IMR-90 (cell line): ENCODE measurements around the gene SLC1A7. TPM values are rescaled to one million over a fixed set of nuclear protein-coding genes. Genes with fewer than 3 reads are reported as not detected.

Experiments
- ATAC-seq: fragments of 200-7000 bp; cut with Tn5 transposase; 2 replicates; pipeline ENCODE4 v1.9.1; 2020; ENCODE audit warnings: low read depth, mild to moderate bottlenecking, moderate library complexity
- BruUV-seq: library from RNA; stranded (reverse); fragments of 400-500 nt; replicated peaks from 2 replicates; lab custom pipeline; 2021; lab: Mats Ljungman, UMichigan
- CTCF ChIA-PET: fragments of 300-600 bp; formaldehyde crosslinking; extraction: SDS; loops from one replicate; lab custom pipeline; 2021; ENCODE audit warnings: antibody characterized with exemption; lab: Yijun Ruan, JAX
- POLR2A ChIA-PET: fragments of 300-600 bp; sonication (Branson Sonifier 250); formaldehyde crosslinking; loops from one replicate; lab custom pipeline; 2022; ENCODE audit warnings: antibody characterized with exemption; ENCODE audit not compliant: unreplicated experiment; lab: Charles Lee
- DNase-seq: peaks from one replicate; pipeline ENCODE4 v3.0.0; 2013
- H2AFZ ChIP-seq: replicated peaks from 2 replicates; pipeline ENCODE3; 2013; ENCODE audit warnings: low read length, mild to moderate bottlenecking; ENCODE audit not compliant: poor library complexity
- H2AK5ac ChIP-seq: 2 replicates; pipeline ENCODE4 v1.6.1; 2013; ENCODE audit warnings: low read depth, low read length, inconsistent platforms
- H2AK9ac ChIP-seq: replicated peaks from 2 replicates; pipeline ENCODE3; 2013; ENCODE audit warnings: mild to moderate bottlenecking, low read depth, low read length, moderate library complexity; ENCODE audit not compliant: poor library complexity
- H2BK120ac ChIP-seq: 2 replicates; pipeline ENCODE4 v1.6.1; 2013; ENCODE audit warnings: low read depth, low read length, inconsistent platforms
- H2BK15ac ChIP-seq: 3 replicates; pipeline ENCODE4 v1.6.1; 2013; ENCODE audit warnings: low read depth, low read length, inconsistent platforms
- H2BK20ac ChIP-seq: 2 replicates; pipeline ENCODE4 v1.6.1; 2013; ENCODE audit warnings: low read depth, mild to moderate bottlenecking, inconsistent platforms, low read length, moderate library complexity
- H2BK5ac ChIP-seq: 2 replicates; pipeline ENCODE4 v1.6.1; 2013; ENCODE audit warnings: mild to moderate bottlenecking, low read depth, low read length, inconsistent platforms; ENCODE audit not compliant: poor library complexity, severe bottlenecking
- H3K14ac ChIP-seq: replicated peaks from 2 replicates; pipeline ENCODE4 v1.6.1; 2013; ENCODE audit warnings: low read depth, low read length, inconsistent platforms
- H3K18ac ChIP-seq: 2 replicates; pipeline ENCODE4 v1.6.1; 2013; ENCODE audit warnings: low read depth, low read length, control low read depth
- H3K23ac ChIP-seq: 2 replicates; pipeline ENCODE4 v1.6.1; 2013; ENCODE audit warnings: low read depth, low read length, inconsistent platforms
- H3K27ac ChIP-seq: 2 replicates; pipeline ENCODE4 v1.5.1; 2013; ENCODE audit warnings: mild to moderate bottlenecking, control low read depth, low read length; ENCODE audit not compliant: insufficient read depth
- H3K27me3 ChIP-seq: 2 replicates; pipeline ENCODE4 v1.6.1; 2013; ENCODE audit warnings: low read length; ENCODE audit not compliant: control insufficient read depth, insufficient read depth
- H3K36me3 ChIP-seq: 2 replicates; pipeline ENCODE4 v1.6.1; 2013; ENCODE audit warnings: low read length, mixed read lengths; ENCODE audit not compliant: control insufficient read depth, insufficient read depth
- H3K4ac ChIP-seq: 2 replicates; pipeline ENCODE4 v1.6.1; 2013; ENCODE audit warnings: low read depth, low read length, inconsistent platforms
- H3K4me1 ChIP-seq: 2 replicates; pipeline ENCODE4 v1.6.1; 2013; ENCODE audit warnings: low read length, mixed read lengths; ENCODE audit not compliant: control insufficient read depth, insufficient read depth
- H3K4me2 ChIP-seq: 2 replicates; pipeline ENCODE4 v1.6.1; 2013; ENCODE audit warnings: low read depth, mild to moderate bottlenecking, control low read depth, low read length, moderate library complexity
- H3K4me3 ChIP-seq: 2 replicates; pipeline ENCODE4 v1.5.1; 2013; ENCODE audit warnings: low read depth, mild to moderate bottlenecking, control low read depth, low read length, moderate library complexity; ENCODE audit not compliant: insufficient read depth
- H3K56ac ChIP-seq: 2 replicates; pipeline ENCODE4 v1.6.1; 2013; ENCODE audit warnings: low read length, inconsistent platforms; ENCODE audit not compliant: insufficient read depth; ENCODE audit errors: extremely low read depth
- H3K79me1 ChIP-seq, 2 experiments: 2 replicates each; pipeline ENCODE4 v1.6.1; 2013; ENCODE audit warnings: low read length in 2 of 2, inconsistent platforms in 1 of 2, low read depth in 1 of 2
- H3K9ac ChIP-seq: 2 replicates; pipeline ENCODE4 v1.6.1; 2013; ENCODE audit warnings: low read depth, low read length, control low read depth
- H3K9me1 ChIP-seq: 2 replicates; pipeline ENCODE4 v1.6.1; 2013; ENCODE audit warnings: low read length, inconsistent platforms; ENCODE audit not compliant: insufficient read depth
- H3K9me3 ChIP-seq: 2 replicates; pipeline ENCODE4 v1.6.1; 2013; ENCODE audit warnings: low read length; ENCODE audit not compliant: control insufficient read depth, insufficient read depth
- H4K20me1 ChIP-seq: 2 replicates; pipeline ENCODE4 v1.6.1; 2013; ENCODE audit warnings: low read length, inconsistent platforms; ENCODE audit not compliant: insufficient read depth
- H4K5ac ChIP-seq: 2 replicates; pipeline ENCODE4 v1.6.1; 2013; ENCODE audit warnings: mild to moderate bottlenecking, low read depth, low read length, control low read depth
- H4K8ac ChIP-seq, 2 experiments: 2 replicates each; pipeline ENCODE4 v1.6.1; 2013; ENCODE audit warnings: low read depth in 2 of 2, low read length in 2 of 2, control low read depth in 1 of 2, inconsistent platforms in 1 of 2
- H4K91ac ChIP-seq: 2 replicates; pipeline ENCODE4 v1.6.1; 2013; ENCODE audit warnings: low read depth, low read length, inconsistent platforms; ENCODE audit not compliant: insufficient read depth
- BHLHE40 ChIP-seq: fragments of 150-350 bp; IDR thresholded peaks from 2 replicates; pipeline ENCODE4 v1.6.1; 2016; ENCODE audit warnings: mild to moderate bottlenecking, low read depth, low read length
- CEBPB ChIP-seq: IDR thresholded peaks from 2 replicates; pipeline ENCODE4 v1.6.1; 2012; ENCODE audit warnings: low read depth, low read length, improper control_type of control experiment
- CHD1 ChIP-seq: IDR thresholded peaks from 2 replicates; pipeline ENCODE4 v1.6.1; 2012; ENCODE audit warnings: low read depth, low read length, improper control_type of control experiment
- ELK1 ChIP-seq: fragments of 150-350 bp; IDR thresholded peaks from 2 replicates; pipeline ENCODE4 v1.6.1; 2016; ENCODE audit warnings: low read depth, mild to moderate bottlenecking, low read length, moderate library complexity, borderline replicate concordance
- FOS ChIP-seq: fragments of 150-350 bp; IDR thresholded peaks from 2 replicates; pipeline ENCODE4 v1.6.1; 2016; ENCODE audit warnings: low read depth, low read length
- MAFK ChIP-seq: IDR thresholded peaks from 2 replicates; pipeline ENCODE4 v1.6.1; 2012; ENCODE audit warnings: low read depth, low read length, improper control_type of control experiment
- MAZ ChIP-seq: IDR thresholded peaks from 2 replicates; pipeline ENCODE4 v1.6.1; 2012; ENCODE audit warnings: low read depth, mild to moderate bottlenecking, low read length, improper control_type of control experiment, moderate library complexity, borderline replicate concordance
- MXI1 ChIP-seq: IDR thresholded peaks from 2 replicates; pipeline ENCODE4 v1.6.1; 2012; ENCODE audit warnings: low read depth, mild to moderate bottlenecking, low read length, moderate library complexity, borderline replicate concordance
- NFE2L2 ChIP-seq: fragments of 150-350 bp; IDR thresholded peaks from 2 replicates; pipeline ENCODE4 v1.6.1; 2016; ENCODE audit warnings: low read depth, mild to moderate bottlenecking, low read length
- RCOR1 ChIP-seq: IDR thresholded peaks from 2 replicates; pipeline ENCODE4 v1.6.1; 2012; ENCODE audit warnings: mild to moderate bottlenecking, low read length, improper control_type of control experiment; ENCODE audit not compliant: insufficient replicate concordance
- RFX5 ChIP-seq: IDR thresholded peaks from 2 replicates; pipeline ENCODE4 v1.8.0; 2012; ENCODE audit warnings: low read depth, mild to moderate bottlenecking, low read length, moderate library complexity
- SMC3 ChIP-seq: fragments of 150-350 bp; IDR thresholded peaks from 2 replicates; pipeline ENCODE4 v1.6.1; 2016; ENCODE audit warnings: low read depth, mild to moderate bottlenecking, antibody characterized with exemption, low read length, moderate library complexity
- WGBS, 2 experiments: methylation state at CpG; one replicate each; pipeline versions ENCODE4 v1.1.5 to v1.1.7; 2013; ENCODE audit warnings: missing lambda C conversion rate in 2 of 2; ENCODE audit not compliant: insufficient read length in 1 of 2; ENCODE audit errors: extremely low coverage in 2 of 2; 5-methylcytosine and 5-hydroxymethylcytosine counted together
- dilution Hi-C: fragments of 300-500 bp; cut with HindIII; formaldehyde crosslinking; loops from one replicate; pipeline ENCODE4 v1.14.3; 2018; ENCODE audit warnings: low sequenced_read_pairs; ENCODE audit not compliant: unreplicated experiment
- in situ Hi-C: fragments of 300-500 bp; cut with MboI; formaldehyde crosslinking; loops from 3 replicates; pipeline ENCODE4 v1.14.3; 2019; ENCODE audit warnings: low sequenced_read_pairs, inconsistent platforms, mixed read lengths
- intact Hi-C: fragments of 100-400 bp; cut with micrococcal nuclease; formaldehyde crosslinking; loops from 2 replicates; pipeline ENCODE4 v1.10.0; 2022
- polyA plus RNA-seq, 3 experiments: library from polyadenylated mRNA; depleted of rRNA; stranded (reverse); fragments of >200 nt; gene quantifications; 2 replicates each; pipeline ENCODE4 v1.2.3, GENCODE V29; 2012; ENCODE audit warnings: low replicate concordance in 1 of 3
- total RNA-seq: library from RNA; depleted of rRNA; stranded (reverse); fragments of >200 nt; gene quantifications from 2 replicates; pipeline ENCODE4 v1.2.3, GENCODE V29; 2012
- TF ChIP-seq, protein P1 (sequence below): fragments of 150-350 bp; IDR thresholded peaks from 2 replicates; pipeline ENCODE4 v1.6.1; 2017; ENCODE audit warnings: mild to moderate bottlenecking, antibody characterized with exemption, low read length, low read depth
- TF ChIP-seq, protein P2 (sequence below): conservative IDR thresholded peaks from 2 replicates; pipeline ENCODE4 v1.5.1; 2012; ENCODE audit warnings: mild to moderate bottlenecking, low read depth, low read length, improper control_type of control experiment

Gene SLC1A7
- total and polyA plus RNA-seq, 2 of the 4 experiments (the other 2 are of a cell fraction) = 0.05 TPM; not detected in 1

- H3K27ac ChIP-seq = no peak overlapping the region
- TF ChIP-seq NFE2L2 = no peak
- no peak for TF ChIP-seq FOS
- TF ChIP-seq MXI1 = no peak
- no peak for TF ChIP-seq ELK1
- TF ChIP-seq RCOR1 = no peak
- TF ChIP-seq, protein P1, sequence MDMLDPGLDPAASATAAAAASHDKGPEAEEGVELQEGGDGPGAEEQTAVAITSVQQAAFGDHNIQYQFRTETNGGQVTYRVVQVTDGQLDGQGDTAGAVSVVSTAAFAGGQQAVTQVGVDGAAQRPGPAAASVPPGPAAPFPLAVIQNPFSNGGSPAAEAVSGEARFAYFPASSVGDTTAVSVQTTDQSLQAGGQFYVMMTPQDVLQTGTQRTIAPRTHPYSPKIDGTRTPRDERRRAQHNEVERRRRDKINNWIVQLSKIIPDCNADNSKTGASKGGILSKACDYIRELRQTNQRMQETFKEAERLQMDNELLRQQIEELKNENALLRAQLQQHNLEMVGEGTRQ = no peak
- TF ChIP-seq, protein P2, sequence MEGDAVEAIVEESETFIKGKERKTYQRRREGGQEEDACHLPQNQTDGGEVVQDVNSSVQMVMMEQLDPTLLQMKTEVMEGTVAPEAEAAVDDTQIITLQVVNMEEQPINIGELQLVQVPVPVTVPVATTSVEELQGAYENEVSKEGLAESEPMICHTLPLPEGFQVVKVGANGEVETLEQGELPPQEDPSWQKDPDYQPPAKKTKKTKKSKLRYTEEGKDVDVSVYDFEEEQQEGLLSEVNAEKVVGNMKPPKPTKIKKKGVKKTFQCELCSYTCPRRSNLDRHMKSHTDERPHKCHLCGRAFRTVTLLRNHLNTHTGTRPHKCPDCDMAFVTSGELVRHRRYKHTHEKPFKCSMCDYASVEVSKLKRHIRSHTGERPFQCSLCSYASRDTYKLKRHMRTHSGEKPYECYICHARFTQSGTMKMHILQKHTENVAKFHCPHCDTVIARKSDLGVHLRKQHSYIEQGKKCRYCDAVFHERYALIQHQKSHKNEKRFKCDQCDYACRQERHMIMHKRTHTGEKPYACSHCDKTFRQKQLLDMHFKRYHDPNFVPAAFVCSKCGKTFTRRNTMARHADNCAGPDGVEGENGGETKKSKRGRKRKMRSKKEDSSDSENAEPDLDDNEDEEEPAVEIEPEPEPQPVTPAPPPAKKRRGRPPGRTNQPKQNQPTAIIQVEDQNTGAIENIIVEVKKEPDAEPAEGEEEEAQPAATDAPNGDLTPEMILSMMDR = no peak
- no peak for TF ChIP-seq CEBPB
- no peak for TF ChIP-seq CHD1
- TF ChIP-seq MAZ = no peak
- no peak for TF ChIP-seq RFX5
- TF ChIP-seq BHLHE40 = no peak
- TF ChIP-seq SMC3 = no peak
- no peak for TF ChIP-seq MAFK
- no peak overlapping the region for H3K14ac ChIP-seq
- no peaks in the 10 kb centered on the region for H4K20me1 ChIP-seq
- no peak overlapping the region for H4K91ac ChIP-seq
- no peak overlapping the region for H3K56ac ChIP-seq
- no peak overlapping the region for H4K5ac ChIP-seq
- 76% methylated on average over 5 of the region's 19 CpGs; no CpG with 5 or more reads in 1 of the 2 experiments for WGBS, 2 experiments
- H3K36me3 ChIP-seq = peaks cover 22% of the 10 kb centered on the region
- BruUV-seq = no TSS peak
- H3K18ac ChIP-seq = no peak overlapping the region
- no peak overlapping the region for H3K23ac ChIP-seq
- in situ Hi-C loops (no loop called here), intact Hi-C loops (no loop called here), dilution Hi-C loops (no loop called here)
- H2BK20ac ChIP-seq = no peak overlapping the region
- H4K8ac ChIP-seq = no peak overlapping the region
- no peak for DNase-seq
- no peak overlapping the region for H2AK5ac ChIP-seq
- H3K27me3 ChIP-seq = no peaks in the 10 kb centered on the region
- H3K9ac ChIP-seq = no peak overlapping the region
- H3K4ac ChIP-seq = no peak overlapping the region
- no peak overlapping the region for H3K4me2 ChIP-seq
- ChIA-PET CTCF (no interaction called here), POLR2A (no interaction called here)
- H3K4me3 ChIP-seq = no peak overlapping the region
- H3K9me3 ChIP-seq = no peaks in the 10 kb centered on the region
- H2BK5ac ChIP-seq = no peak overlapping the region
- H3K4me1 ChIP-seq = no peaks in the 10 kb centered on the region; the same call in 1 of the 2 replicates
- H3K79me1 ChIP-seq = no peaks in the 10 kb centered on the region
- H3K9me1 ChIP-seq = no peaks in the 10 kb centered on the region
- H2AFZ ChIP-seq = no peak overlapping the region
- no peak overlapping the region for H2AK9ac ChIP-seq
- ATAC-seq = no peak
- no peak overlapping the region for H2BK15ac ChIP-seq
- no peak overlapping the region for H2BK120ac ChIP-seq
Observed at GRCh38 chr1:53076721-53077598, 65.5 kb downstream of the SLC1A7 start.
